HG03457 (cell line): ENCODE measurements around the gene LRRC3C.
"Not testable (repeated sequence)": the region's sequence is repeated elsewhere in the genome, so short reads cannot be mapped to it uniquely, and the experiment has no call there.

ENCODE experiments used
- ATAC-seq: cut with Tn5 transposase; IDR thresholded peaks from one replicate; pipeline ENCODE4 v1.9.1; 2021; ENCODE audit warnings: moderate number of reproducible peaks; ENCODE audit not compliant: unreplicated experiment

Gene LRRC3C

GRCh38 chr17:39946551-39947330, 19.2 kb downstream of the LRRC3C start:
- no peak for ATAC-seq

- ATAC-seq = not testable (repeated sequence)
Measured at GRCh38 chr17:39948489-39948828, 20.9 kb downstream of the LRRC3C start.

- ATAC-seq = no peak
Measured at GRCh38 chr17:39949028-39949427, 21.5 kb downstream of the LRRC3C start.

GRCh38 chr17:39950871-39951348, 23.4 kb downstream of the LRRC3C start:
- ATAC-seq = no peak

- ATAC-seq = no peak
Measured at GRCh38 chr17:39951924-39952679, 24.6 kb downstream of the LRRC3C start.

GRCh38 chr17:39952680-39953470, 25.3 kb downstream of the LRRC3C start:
- no peak for ATAC-seq

- no peak for ATAC-seq
Measured at GRCh38 chr17:39953471-39953888, 25.9 kb downstream of the LRRC3C start.

GRCh38 chr17:39954876-39955275, 27.3 kb downstream of the LRRC3C start:
- ATAC-seq = no peak

GRCh38 chr17:39955726-39956225, 28.2 kb downstream of the LRRC3C start:
- no peak for ATAC-seq

- ATAC-seq = no peak
Measured at GRCh38 chr17:39960524-39961041, 33.1 kb downstream of the LRRC3C start.

GRCh38 chr17:39962642-39963220, 35.2 kb downstream of the LRRC3C start, which contains the start of gene GSDMA:
Gene GSDMA (plus strand): TSS chr17:39963004. CDS start chr17:39965688, 2,684 bp downstream.
- ATAC-seq = no peak

- no peak for ATAC-seq
Measured at GRCh38 chr17:39963829-39964228, 36.3 kb downstream of the LRRC3C start.

- no peak for ATAC-seq
Measured at GRCh38 chr17:39965017-39965699, 37.6 kb downstream of the LRRC3C start.

- ATAC-seq = no peak
Measured at GRCh38 chr17:39966771-39967170, 39.2 kb downstream of the LRRC3C start.

GRCh38 chr17:39968761-39969160, 41.2 kb downstream of the LRRC3C start:
- ATAC-seq = no peak

- no peak for ATAC-seq
Measured at GRCh38 chr17:39969375-39969774, 41.8 kb downstream of the LRRC3C start.

GRCh38 chr17:39970157-39970692, 42.7 kb downstream of the LRRC3C start:
- no peak for ATAC-seq

GRCh38 chr17:39971076-39971603, 43.6 kb downstream of the LRRC3C start:
- ATAC-seq = no peak

GRCh38 chr17:39972271-39972670, 44.7 kb downstream of the LRRC3C start:
- no peak for ATAC-seq
